ENCODE results near the gene OR8D1.

The OR8D1 gene

GRCh38 chr11:124313849-124314248 lies at the start of gene OR8D1:
TSS of gene OR8D1 (minus strand) at chr11:124313949. CDS start at chr11:124310766, 3,183 bp downstream.
- Histone ChIP-seq H3K27ac (ENCODE audit: low read depth, low read length) (no peak within 1 kb of the TSS), H3K27me3 (ENCODE audit: control insufficient read depth in 1 of 2, insufficient read depth in 2 of 2, low read length in 2 of 2) (no peaks in the 10 kb centered on the region), H3K36me3 (ENCODE audit: control insufficient read depth in 1 of 2, insufficient read depth in 2 of 2, low read length in 2 of 2) (no peaks in the 10 kb centered on the region), H3K9me3 (ENCODE audit: control insufficient read depth in 1 of 2, low read length in 2 of 2) (no peaks in the 10 kb centered on the region), H3K9ac (ENCODE audit: low read depth in 1 of 2, low read length in 2 of 2) (no peak within 1 kb of the TSS), H3K4me3 (ENCODE audit: low read depth in 1 of 2, low read length in 2 of 2) (no peak within 1 kb of the TSS), H3K4me1 (ENCODE audit: control insufficient read depth in 1 of 2, insufficient read depth in 2 of 2, low read length in 2 of 2) (no peaks in the 10 kb centered on the region)

- no peak overlapping the region for H3K4me3 ChIP-seq (ENCODE audit: low read depth in 1 of 2, low read length in 2 of 2)
- H3K27ac ChIP-seq (ENCODE audit: low read depth, low read length): no peak overlapping the region
- no peaks in the 10 kb centered on the region for H3K27me3 ChIP-seq (ENCODE audit: control insufficient read depth in 1 of 2, insufficient read depth in 2 of 2, low read length in 2 of 2)
- no peaks in the 10 kb centered on the region for H3K36me3 ChIP-seq (ENCODE audit: control insufficient read depth in 1 of 2, insufficient read depth in 2 of 2, low read length in 2 of 2)
- no peak overlapping the region for H3K9ac ChIP-seq (ENCODE audit: low read depth in 1 of 2, low read length in 2 of 2)
- no peaks in the 10 kb centered on the region for H3K9me3 ChIP-seq (ENCODE audit: control insufficient read depth in 1 of 2, low read length in 2 of 2)
- no peaks in the 10 kb centered on the region for H3K4me1 ChIP-seq (ENCODE audit: control insufficient read depth in 1 of 2, insufficient read depth in 2 of 2, low read length in 2 of 2)
These were observed 45.8 kb upstream of the OR8D1 start for GRCh38 chr11:124359566-124359965.

DNA sequence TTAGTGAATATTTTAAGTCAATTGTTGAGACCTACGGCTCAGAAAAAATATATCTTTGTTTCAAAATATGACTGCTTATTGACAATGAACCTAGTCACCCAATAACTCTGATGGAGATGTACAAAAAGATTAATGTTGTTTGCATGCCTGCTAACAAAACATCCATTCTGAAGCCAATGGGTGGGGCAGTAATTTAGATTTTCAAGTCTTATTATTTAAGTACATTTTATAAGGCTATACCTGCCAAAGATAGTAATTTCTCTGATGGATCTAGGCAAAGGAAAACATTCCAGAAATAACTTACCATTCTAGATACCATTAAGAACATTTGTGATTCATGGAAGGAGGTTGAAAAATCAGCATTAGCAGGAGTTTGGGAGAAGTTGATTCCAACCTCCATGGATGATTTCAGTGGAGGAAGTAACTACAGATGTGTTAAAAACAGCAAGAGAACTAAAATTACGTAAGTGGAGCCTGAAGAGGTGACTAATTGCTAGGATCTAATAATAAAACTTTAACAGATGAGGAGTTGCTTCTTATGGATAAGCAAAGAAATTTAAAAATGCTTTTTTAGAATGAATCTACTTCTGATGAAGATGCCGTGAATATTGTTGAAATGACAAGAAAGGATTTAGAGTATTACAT lies 32.7 kb upstream of the OR8D1 start:
- no peak overlapping the region for H3K9ac ChIP-seq (ENCODE audit: low read depth in 1 of 2, low read length in 2 of 2)
- H3K9me3 ChIP-seq (ENCODE audit: control insufficient read depth in 1 of 2, low read length in 2 of 2): no peaks in the 10 kb centered on the region
- no peak overlapping the region for H3K27ac ChIP-seq (ENCODE audit: low read depth, low read length)
- H3K4me1 ChIP-seq (ENCODE audit: control insufficient read depth in 1 of 2, insufficient read depth in 2 of 2, low read length in 2 of 2): no peaks in the 10 kb centered on the region
- no peaks in the 10 kb centered on the region for H3K36me3 ChIP-seq (ENCODE audit: control insufficient read depth in 1 of 2, insufficient read depth in 2 of 2, low read length in 2 of 2)
- H3K27me3 ChIP-seq (ENCODE audit: control insufficient read depth in 1 of 2, insufficient read depth in 2 of 2, low read length in 2 of 2): no peaks in the 10 kb centered on the region
- H3K4me3 ChIP-seq (ENCODE audit: low read depth in 1 of 2, low read length in 2 of 2): no peak overlapping the region

DNA sequence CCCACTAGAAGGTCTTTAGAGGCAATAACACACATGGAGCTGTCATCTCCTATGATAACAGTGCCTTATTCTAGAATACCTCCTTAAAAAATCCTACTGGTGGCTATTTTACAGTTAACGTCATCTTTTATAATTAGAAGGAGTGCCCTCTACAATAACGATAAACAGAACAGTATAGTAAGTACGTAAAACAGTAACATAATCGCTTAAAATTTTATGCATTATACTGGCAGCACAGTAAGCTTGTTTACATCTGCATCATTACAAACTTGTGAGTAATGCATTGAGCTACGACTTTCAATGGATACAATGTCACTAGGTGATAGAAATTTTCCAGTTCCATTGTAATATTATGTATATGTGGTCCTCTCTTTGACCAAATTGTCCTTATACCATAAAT lies 30.6 kb upstream of the OR8D1 start:
- Histone ChIP-seq H3K4me1 (ENCODE audit: control insufficient read depth in 1 of 2, insufficient read depth in 2 of 2, low read length in 2 of 2) (no peaks in the 10 kb centered on the region), H3K27me3 (ENCODE audit: control insufficient read depth in 1 of 2, insufficient read depth in 2 of 2, low read length in 2 of 2) (no peaks in the 10 kb centered on the region), H3K27ac (ENCODE audit: low read depth, low read length) (no peak overlapping the region), H3K9ac (ENCODE audit: low read depth in 1 of 2, low read length in 2 of 2) (no peak overlapping the region), H3K36me3 (ENCODE audit: control insufficient read depth in 1 of 2, insufficient read depth in 2 of 2, low read length in 2 of 2) (no peaks in the 10 kb centered on the region), H3K4me3 (ENCODE audit: low read depth in 1 of 2, low read length in 2 of 2) (no peak overlapping the region), H3K9me3 (ENCODE audit: control insufficient read depth in 1 of 2, low read length in 2 of 2) (no peaks in the 10 kb centered on the region)

DNA sequence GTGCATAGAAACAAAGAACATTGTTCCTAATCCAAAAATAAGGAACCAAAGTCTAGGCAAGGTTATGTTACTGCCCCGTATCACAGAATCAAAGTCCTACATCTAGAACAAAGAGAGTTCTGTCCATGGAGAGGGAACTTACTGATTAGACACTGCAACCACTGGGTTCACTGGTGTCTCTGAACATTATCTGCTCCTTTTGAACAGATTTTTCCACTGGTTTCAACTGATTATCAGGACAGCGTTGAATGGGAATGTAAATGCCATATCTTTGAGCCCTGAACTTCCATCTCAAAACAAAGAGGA lies 26.3 kb upstream of the OR8D1 start:
- H3K36me3 ChIP-seq (ENCODE audit: control insufficient read depth in 1 of 2, insufficient read depth in 2 of 2, low read length in 2 of 2): no peaks in the 10 kb centered on the region
- H3K9me3 ChIP-seq (ENCODE audit: control insufficient read depth in 1 of 2, low read length in 2 of 2): no peaks in the 10 kb centered on the region
- H3K4me1 ChIP-seq (ENCODE audit: control insufficient read depth in 1 of 2, insufficient read depth in 2 of 2, low read length in 2 of 2): no peaks in the 10 kb centered on the region
- H3K27ac ChIP-seq (ENCODE audit: low read depth, low read length): no peak overlapping the region
- no peak overlapping the region for H3K9ac ChIP-seq (ENCODE audit: low read depth in 1 of 2, low read length in 2 of 2)
- H3K27me3 ChIP-seq (ENCODE audit: control insufficient read depth in 1 of 2, insufficient read depth in 2 of 2, low read length in 2 of 2): no peaks in the 10 kb centered on the region
- H3K4me3 ChIP-seq (ENCODE audit: low read depth in 1 of 2, low read length in 2 of 2): no peak overlapping the region

GRCh38 chr11:124339396-124340141 lies 25.8 kb upstream of the OR8D1 start:
- Histone ChIP-seq H3K9ac (ENCODE audit: low read depth in 1 of 2, low read length in 2 of 2) (no peak overlapping the region), H3K27me3 (ENCODE audit: control insufficient read depth in 1 of 2, insufficient read depth in 2 of 2, low read length in 2 of 2) (no peaks in the 10 kb centered on the region), H3K27ac (ENCODE audit: low read depth, low read length) (no peak overlapping the region), H3K36me3 (ENCODE audit: control insufficient read depth in 1 of 2, insufficient read depth in 2 of 2, low read length in 2 of 2) (no peaks in the 10 kb centered on the region), H3K9me3 (ENCODE audit: control insufficient read depth in 1 of 2, low read length in 2 of 2) (no peaks in the 10 kb centered on the region), H3K4me1 (ENCODE audit: control insufficient read depth in 1 of 2, insufficient read depth in 2 of 2, low read length in 2 of 2) (no peaks in the 10 kb centered on the region), H3K4me3 (ENCODE audit: low read depth in 1 of 2, low read length in 2 of 2) (no peak overlapping the region)

- Histone ChIP-seq H3K27me3 (ENCODE audit: control insufficient read depth in 1 of 2, insufficient read depth in 2 of 2, low read length in 2 of 2) (no peaks in the 10 kb centered on the region), H3K4me1 (ENCODE audit: control insufficient read depth in 1 of 2, insufficient read depth in 2 of 2, low read length in 2 of 2) (no peaks in the 10 kb centered on the region), H3K9ac (ENCODE audit: low read depth in 1 of 2, low read length in 2 of 2) (no peak overlapping the region), H3K4me3 (ENCODE audit: low read depth in 1 of 2, low read length in 2 of 2) (no peak overlapping the region), H3K36me3 (ENCODE audit: control insufficient read depth in 1 of 2, insufficient read depth in 2 of 2, low read length in 2 of 2) (no peaks in the 10 kb centered on the region), H3K27ac (ENCODE audit: low read depth, low read length) (no peak overlapping the region), H3K9me3 (ENCODE audit: control insufficient read depth in 1 of 2, low read length in 2 of 2) (no peaks in the 10 kb centered on the region)
These were observed 18.1 kb upstream of the OR8D1 start for GRCh38 chr11:124331873-124332272.

- Histone ChIP-seq H3K27me3 (ENCODE audit: control insufficient read depth in 1 of 2, insufficient read depth in 2 of 2, low read length in 2 of 2) (no peaks in the 10 kb centered on the region), H3K9ac (ENCODE audit: low read depth in 1 of 2, low read length in 2 of 2) (no peak overlapping the region), H3K9me3 (ENCODE audit: control insufficient read depth in 1 of 2, low read length in 2 of 2) (no peaks in the 10 kb centered on the region), H3K27ac (ENCODE audit: low read depth, low read length) (no peak overlapping the region), H3K36me3 (ENCODE audit: control insufficient read depth in 1 of 2, insufficient read depth in 2 of 2, low read length in 2 of 2) (no peaks in the 10 kb centered on the region), H3K4me1 (ENCODE audit: control insufficient read depth in 1 of 2, insufficient read depth in 2 of 2, low read length in 2 of 2) (no peaks in the 10 kb centered on the region), H3K4me3 (ENCODE audit: low read depth in 1 of 2, low read length in 2 of 2) (no peak overlapping the region)
These were observed 16.2 kb upstream of the OR8D1 start for GRCh38 chr11:124329787-124330478.

- Histone ChIP-seq H3K4me3 (ENCODE audit: low read depth in 1 of 2, low read length in 2 of 2) (no peak overlapping the region), H3K9ac (ENCODE audit: low read depth in 1 of 2, low read length in 2 of 2) (no peak overlapping the region), H3K36me3 (ENCODE audit: control insufficient read depth in 1 of 2, insufficient read depth in 2 of 2, low read length in 2 of 2) (no peaks in the 10 kb centered on the region), H3K9me3 (ENCODE audit: control insufficient read depth in 1 of 2, low read length in 2 of 2) (no peaks in the 10 kb centered on the region), H3K27ac (ENCODE audit: low read depth, low read length) (no peak overlapping the region), H3K4me1 (ENCODE audit: control insufficient read depth in 1 of 2, insufficient read depth in 2 of 2, low read length in 2 of 2) (no peaks in the 10 kb centered on the region), H3K27me3 (ENCODE audit: control insufficient read depth in 1 of 2, insufficient read depth in 2 of 2, low read length in 2 of 2) (no peaks in the 10 kb centered on the region)
These were observed 14.0 kb upstream of the OR8D1 start for GRCh38 chr11:124327775-124328174.

- no peaks in the 10 kb centered on the region for H3K27me3 ChIP-seq (ENCODE audit: control insufficient read depth in 1 of 2, insufficient read depth in 2 of 2, low read length in 2 of 2)
- no peak overlapping the region for H3K4me3 ChIP-seq (ENCODE audit: low read depth in 1 of 2, low read length in 2 of 2)
- H3K36me3 ChIP-seq (ENCODE audit: control insufficient read depth in 1 of 2, insufficient read depth in 2 of 2, low read length in 2 of 2): no peaks in the 10 kb centered on the region
- no peak overlapping the region for H3K9ac ChIP-seq (ENCODE audit: low read depth in 1 of 2, low read length in 2 of 2)
- no peaks in the 10 kb centered on the region for H3K9me3 ChIP-seq (ENCODE audit: control insufficient read depth in 1 of 2, low read length in 2 of 2)
- H3K4me1 ChIP-seq (ENCODE audit: control insufficient read depth in 1 of 2, insufficient read depth in 2 of 2, low read length in 2 of 2): no peaks in the 10 kb centered on the region
- H3K27ac ChIP-seq (ENCODE audit: low read depth, low read length): no peak overlapping the region
These were observed 8.6 kb upstream of the OR8D1 start for GRCh38 chr11:124322356-124322755.
